IMR-90 (cell line): ENCODE results near the gene EDEM1. TPM values are rescaled to one million over a fixed set of nuclear protein-coding genes. Genes with fewer than 3 reads are reported as not detected.

Experiments used
- ATAC-seq: fragments of 200-7000 bp; cut with Tn5 transposase; 2 replicates; pipeline ENCODE4 v1.9.1; 2020; ENCODE audit warnings: low read depth, mild to moderate bottlenecking, moderate library complexity
- BruUV-seq: library from RNA; stranded (reverse); fragments of 400-500 nt; replicated peaks from 2 replicates; lab custom pipeline; 2021; lab: Mats Ljungman, UMichigan
- CTCF ChIA-PET: fragments of 300-600 bp; formaldehyde crosslinking; extraction: SDS; loops from one replicate; lab custom pipeline; 2021; ENCODE audit warnings: antibody characterized with exemption; lab: Yijun Ruan, JAX
- POLR2A ChIA-PET: fragments of 300-600 bp; sonication (Branson Sonifier 250); formaldehyde crosslinking; loops from one replicate; lab custom pipeline; 2022; ENCODE audit warnings: antibody characterized with exemption; ENCODE audit not compliant: unreplicated experiment; lab: Charles Lee
- DNase-seq: peaks from one replicate; pipeline ENCODE4 v3.0.0; 2013
- H2AFZ ChIP-seq: replicated peaks from 2 replicates; pipeline ENCODE3; 2013; ENCODE audit warnings: low read length, mild to moderate bottlenecking; ENCODE audit not compliant: poor library complexity
- H2AK5ac ChIP-seq: 2 replicates; pipeline ENCODE4 v1.6.1; 2013; ENCODE audit warnings: low read depth, low read length, inconsistent platforms
- H2AK9ac ChIP-seq: replicated peaks from 2 replicates; pipeline ENCODE3; 2013; ENCODE audit warnings: mild to moderate bottlenecking, low read depth, low read length, moderate library complexity; ENCODE audit not compliant: poor library complexity
- H2BK120ac ChIP-seq: 2 replicates; pipeline ENCODE4 v1.6.1; 2013; ENCODE audit warnings: low read depth, low read length, inconsistent platforms
- H2BK15ac ChIP-seq: 3 replicates; pipeline ENCODE4 v1.6.1; 2013; ENCODE audit warnings: low read depth, low read length, inconsistent platforms
- H2BK20ac ChIP-seq: 2 replicates; pipeline ENCODE4 v1.6.1; 2013; ENCODE audit warnings: low read depth, mild to moderate bottlenecking, inconsistent platforms, low read length, moderate library complexity
- H2BK5ac ChIP-seq: 2 replicates; pipeline ENCODE4 v1.6.1; 2013; ENCODE audit warnings: mild to moderate bottlenecking, low read depth, low read length, inconsistent platforms; ENCODE audit not compliant: poor library complexity, severe bottlenecking
- H3K14ac ChIP-seq: replicated peaks from 2 replicates; pipeline ENCODE4 v1.6.1; 2013; ENCODE audit warnings: low read depth, low read length, inconsistent platforms
- H3K18ac ChIP-seq: 2 replicates; pipeline ENCODE4 v1.6.1; 2013; ENCODE audit warnings: low read depth, low read length, control low read depth
- H3K23ac ChIP-seq: 2 replicates; pipeline ENCODE4 v1.6.1; 2013; ENCODE audit warnings: low read depth, low read length, inconsistent platforms
- H3K27ac ChIP-seq: 2 replicates; pipeline ENCODE4 v1.5.1; 2013; ENCODE audit warnings: mild to moderate bottlenecking, control low read depth, low read length; ENCODE audit not compliant: insufficient read depth
- H3K27me3 ChIP-seq: 2 replicates; pipeline ENCODE4 v1.6.1; 2013; ENCODE audit warnings: low read length; ENCODE audit not compliant: control insufficient read depth, insufficient read depth
- H3K36me3 ChIP-seq: 2 replicates; pipeline ENCODE4 v1.6.1; 2013; ENCODE audit warnings: low read length, mixed read lengths; ENCODE audit not compliant: control insufficient read depth, insufficient read depth
- H3K4ac ChIP-seq: 2 replicates; pipeline ENCODE4 v1.6.1; 2013; ENCODE audit warnings: low read depth, low read length, inconsistent platforms
- H3K4me1 ChIP-seq: 2 replicates; pipeline ENCODE4 v1.6.1; 2013; ENCODE audit warnings: low read length, mixed read lengths; ENCODE audit not compliant: control insufficient read depth, insufficient read depth
- H3K4me2 ChIP-seq: 2 replicates; pipeline ENCODE4 v1.6.1; 2013; ENCODE audit warnings: low read depth, mild to moderate bottlenecking, control low read depth, low read length, moderate library complexity
- H3K4me3 ChIP-seq: 2 replicates; pipeline ENCODE4 v1.5.1; 2013; ENCODE audit warnings: low read depth, mild to moderate bottlenecking, control low read depth, low read length, moderate library complexity; ENCODE audit not compliant: insufficient read depth
- H3K56ac ChIP-seq: 2 replicates; pipeline ENCODE4 v1.6.1; 2013; ENCODE audit warnings: low read length, inconsistent platforms; ENCODE audit not compliant: insufficient read depth; ENCODE audit errors: extremely low read depth
- H3K79me1 ChIP-seq, 2 experiments: 2 replicates each; pipeline ENCODE4 v1.6.1; 2013; ENCODE audit warnings: low read length in 2 of 2, inconsistent platforms in 1 of 2, low read depth in 1 of 2
- H3K9ac ChIP-seq: 2 replicates; pipeline ENCODE4 v1.6.1; 2013; ENCODE audit warnings: low read depth, low read length, control low read depth
- H3K9me1 ChIP-seq: 2 replicates; pipeline ENCODE4 v1.6.1; 2013; ENCODE audit warnings: low read length, inconsistent platforms; ENCODE audit not compliant: insufficient read depth
- H3K9me3 ChIP-seq: 2 replicates; pipeline ENCODE4 v1.6.1; 2013; ENCODE audit warnings: low read length; ENCODE audit not compliant: control insufficient read depth, insufficient read depth
- H4K20me1 ChIP-seq: 2 replicates; pipeline ENCODE4 v1.6.1; 2013; ENCODE audit warnings: low read length, inconsistent platforms; ENCODE audit not compliant: insufficient read depth
- H4K5ac ChIP-seq: 2 replicates; pipeline ENCODE4 v1.6.1; 2013; ENCODE audit warnings: mild to moderate bottlenecking, low read depth, low read length, control low read depth
- H4K8ac ChIP-seq, 2 experiments: 2 replicates each; pipeline ENCODE4 v1.6.1; 2013; ENCODE audit warnings: low read depth in 2 of 2, low read length in 2 of 2, control low read depth in 1 of 2, inconsistent platforms in 1 of 2
- H4K91ac ChIP-seq: 2 replicates; pipeline ENCODE4 v1.6.1; 2013; ENCODE audit warnings: low read depth, low read length, inconsistent platforms; ENCODE audit not compliant: insufficient read depth
- CTCF ChIP-seq: conservative IDR thresholded peaks from 2 replicates; pipeline ENCODE4 v1.5.1; 2012; ENCODE audit warnings: mild to moderate bottlenecking, low read depth, low read length, improper control_type of control experiment
- MAFK ChIP-seq: IDR thresholded peaks from 2 replicates; pipeline ENCODE4 v1.6.1; 2012; ENCODE audit warnings: low read depth, low read length, improper control_type of control experiment
- MAZ ChIP-seq: IDR thresholded peaks from 2 replicates; pipeline ENCODE4 v1.6.1; 2012; ENCODE audit warnings: low read depth, mild to moderate bottlenecking, low read length, improper control_type of control experiment, moderate library complexity, borderline replicate concordance
- RCOR1 ChIP-seq: IDR thresholded peaks from 2 replicates; pipeline ENCODE4 v1.6.1; 2012; ENCODE audit warnings: mild to moderate bottlenecking, low read length, improper control_type of control experiment; ENCODE audit not compliant: insufficient replicate concordance
- WGBS, 2 experiments: methylation state at CpG; one replicate each; pipeline versions ENCODE4 v1.1.5 to v1.1.7; 2013; ENCODE audit warnings: missing lambda C conversion rate in 2 of 2; ENCODE audit not compliant: insufficient read length in 1 of 2; ENCODE audit errors: extremely low coverage in 2 of 2; 5-methylcytosine and 5-hydroxymethylcytosine counted together
- dilution Hi-C: fragments of 300-500 bp; cut with HindIII; formaldehyde crosslinking; loops from one replicate; pipeline ENCODE4 v1.14.3; 2018; ENCODE audit warnings: low sequenced_read_pairs; ENCODE audit not compliant: unreplicated experiment
- in situ Hi-C: fragments of 300-500 bp; cut with MboI; formaldehyde crosslinking; loops from 3 replicates; pipeline ENCODE4 v1.14.3; 2019; ENCODE audit warnings: low sequenced_read_pairs, inconsistent platforms, mixed read lengths
- intact Hi-C: fragments of 100-400 bp; cut with micrococcal nuclease; formaldehyde crosslinking; loops from 2 replicates; pipeline ENCODE4 v1.10.0; 2022
- polyA plus RNA-seq, 3 experiments: library from polyadenylated mRNA; depleted of rRNA; stranded (reverse); fragments of >200 nt; gene quantifications; 2 replicates each; pipeline ENCODE4 v1.2.3, GENCODE V29; 2012; ENCODE audit warnings: low replicate concordance in 1 of 3
- total RNA-seq: library from RNA; depleted of rRNA; stranded (reverse); fragments of >200 nt; gene quantifications from 2 replicates; pipeline ENCODE4 v1.2.3, GENCODE V29; 2012

Gene EDEM1
- total and polyA plus RNA-seq, 2 of the 4 experiments (the other 2 are of a cell fraction) = 23.5 to 27.0 TPM

GRCh38 chr3:5160321-5160720, 27.2 kb upstream of the EDEM1 start:
- peaks cover 10% of the 10 kb centered on the region for H3K4me1 ChIP-seq
- TF ChIP-seq CTCF (no peak), MAFK (no peak), RCOR1 (no peak), MAZ (no peak)
- H3K27ac ChIP-seq = no peak overlapping the region
- in situ Hi-C loops = no loop called here
- H2AK5ac ChIP-seq = no peak overlapping the region
- no TSS peak for BruUV-seq
- ChIA-PET CTCF (no interaction called here), POLR2A (no interaction called here)
- no peak overlapping the region for H3K4me2 ChIP-seq
- no peak overlapping the region for H2AK9ac ChIP-seq
- no peak for DNase-seq
- no peak overlapping the region for H4K5ac ChIP-seq
- H3K9ac ChIP-seq = no peak overlapping the region
- H4K20me1 ChIP-seq = peaks cover 66% of the 10 kb centered on the region
- H3K9me3 ChIP-seq = no peaks in the 10 kb centered on the region
- no peak for ATAC-seq
- dilution Hi-C loops = no loop called here
- H2BK120ac ChIP-seq = no peak overlapping the region
- no peak overlapping the region for H4K8ac ChIP-seq
- no peak overlapping the region for H3K4ac ChIP-seq
- H3K18ac ChIP-seq = no peak overlapping the region
- H2AFZ ChIP-seq = no peak overlapping the region
- H3K23ac ChIP-seq = no peak overlapping the region
- peaks cover 10 to 69% of the 10 kb centered on the region in 2 experiments for H3K79me1 ChIP-seq
- no peak overlapping the region for H2BK20ac ChIP-seq
- no peaks in the 10 kb centered on the region for H3K36me3 ChIP-seq
- H3K56ac ChIP-seq = no peak overlapping the region
- H2BK5ac ChIP-seq = no peak overlapping the region
- WGBS, 2 experiments = no CpG with 5 or more reads among the region's 3 CpGs
- H3K27me3 ChIP-seq = no peaks in the 10 kb centered on the region
- H3K4me3 ChIP-seq = no peak overlapping the region
- no peak overlapping the region for H2BK15ac ChIP-seq
- no peak overlapping the region for H3K14ac ChIP-seq
- intact Hi-C loops = loop anchor here (5.0 kb wide), 1 partner anchor 33 kb away; no protein-coding TSS in a partner anchor
- no peak overlapping the region for H4K91ac ChIP-seq
- peaks cover 13% of the 10 kb centered on the region; the same call in 1 of the 2 replicates for H3K9me1 ChIP-seq
